AG04449 (cell line): ENCODE results near the gene BEND6.
"Not testable (repeated sequence)": the region's sequence is repeated elsewhere in the genome, so short reads cannot be mapped to it uniquely, and the experiment has no call there.

Experiments
- CTCF ChIA-PET: fragments of 350-600 bp; formaldehyde crosslinking; extraction: SDS; loops from one replicate; lab custom pipeline; 2021; ENCODE audit warnings: antibody characterized with exemption; lab: Yijun Ruan, JAX
- POLR2A ChIA-PET: fragments of 400-600, 350-600 bp; formaldehyde crosslinking; extraction: SDS; loops from one replicate; lab custom pipeline; 2020; ENCODE audit warnings: antibody characterized with exemption, inconsistent platforms; lab: Yijun Ruan, JAX
- DNase-seq: peaks from one replicate; pipeline ENCODE4 v3.0.0-alpha.2; 2010; ENCODE audit warnings: low read depth, low spot score
- H3K4me3 ChIP-seq: 2 replicates; pipeline ENCODE4 v1.5.1; 2011; ENCODE audit warnings: low read depth, mild to moderate bottlenecking, control low read depth, low read length
- CTCF ChIP-seq: IDR thresholded peaks from one replicate; pipeline ENCODE4 v1.5.1; 2011; ENCODE audit warnings: mild to moderate bottlenecking, moderate library complexity, low read length, control low read depth, inconsistent platforms; ENCODE audit not compliant: insufficient read depth; ENCODE audit errors: missing control alignments

The BEND6 gene

GRCh38 chr6:57047859-57048258 is 93.0 kb downstream of the BEND6 start:
- peak overlapping the region; percentile 32 for H3K4me3 ChIP-seq
- DNase-seq, CTCF ChIA-PET, POLR2A ChIA-PET: not testable (repeated sequence)

- no peak for DNase-seq
- POLR2A ChIA-PET, result no interaction called here
- TF ChIP-seq CTCF, result no peak
- H3K4me3 ChIP-seq, result peak overlapping the region; percentile 3
- CTCF ChIA-PET, result no interaction called here
These were observed 93.7 kb downstream of the BEND6 start for GRCh38 chr6:57048577-57048976.

DNA sequence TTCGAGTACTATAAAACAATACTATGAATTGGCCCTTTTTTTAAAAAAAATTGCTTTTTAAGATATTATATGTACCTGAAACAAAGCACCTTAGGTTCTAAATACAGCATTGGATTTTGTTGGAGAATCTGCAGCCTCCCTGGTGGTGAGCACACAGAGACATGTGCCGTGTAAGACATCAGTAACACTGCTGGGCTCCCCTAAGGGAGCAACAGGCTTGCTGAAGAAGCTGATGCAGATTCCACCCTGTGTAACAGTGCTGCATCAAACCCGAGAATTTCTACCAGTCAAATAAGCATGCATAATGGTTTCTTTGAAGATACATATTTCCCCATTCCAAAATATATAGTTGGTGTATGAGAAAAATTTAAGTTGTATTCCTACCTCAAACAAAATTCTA is 108.9 kb downstream of the BEND6 start:
- TF ChIP-seq CTCF, result no peak
- ChIA-PET CTCF (interaction anchor here (1.3 to 1.4 kb wide), 2 partner anchors 14 to 160 kb away, joined by 3 read pairs; no protein-coding TSS in a partner anchor), POLR2A (no interaction called here)
- no peak overlapping the region for H3K4me3 ChIP-seq
- DNase-seq, result no peak

DNA sequence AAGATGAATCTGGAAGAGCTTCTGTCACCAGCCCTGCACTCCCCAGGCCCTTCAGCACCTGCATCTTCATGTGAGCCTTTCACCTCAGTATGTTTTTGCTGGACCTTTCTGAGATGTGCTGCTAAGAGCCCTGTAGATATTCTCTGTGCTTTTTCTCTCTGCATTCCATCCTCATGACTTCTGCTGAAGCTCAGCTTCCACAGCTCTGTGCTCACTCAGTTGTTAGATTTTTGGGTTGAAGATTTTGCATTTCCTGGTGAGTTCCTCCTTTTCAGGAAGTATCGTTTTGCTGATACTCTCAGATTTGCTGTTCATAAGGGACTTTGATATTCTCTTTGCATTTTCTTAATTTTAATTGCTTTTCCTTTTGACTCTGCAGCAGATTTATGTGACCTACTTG is 109.9 kb downstream of the BEND6 start:
- no peak overlapping the region for H3K4me3 ChIP-seq
- CTCF ChIA-PET, result interaction anchor here (0.7 to 1.4 kb wide), 3 partner anchors 15 to 249 kb away, joined by 3 read pairs; no protein-coding TSS in a partner anchor
- POLR2A ChIA-PET, result interaction anchor here (1.2 kb wide), 1 partner anchor 108 kb away, joined by 3 read pairs; the partner anchor contains the start of gene BAG2
- no peak for TF ChIP-seq CTCF
- peak; percentile 17 for DNase-seq

GRCh38 chr6:57068061-57068460 is 113.2 kb downstream of the BEND6 start:
- H3K4me3 ChIP-seq, result no peak overlapping the region
- CTCF ChIA-PET, result interaction anchor here (1.1 kb wide), 1 partner anchor 15 kb away, joined by 3 read pairs; no protein-coding TSS in a partner anchor
- peak; percentile 24 for DNase-seq
- POLR2A ChIA-PET, result no interaction called here
- no peak for TF ChIP-seq CTCF

DNA sequence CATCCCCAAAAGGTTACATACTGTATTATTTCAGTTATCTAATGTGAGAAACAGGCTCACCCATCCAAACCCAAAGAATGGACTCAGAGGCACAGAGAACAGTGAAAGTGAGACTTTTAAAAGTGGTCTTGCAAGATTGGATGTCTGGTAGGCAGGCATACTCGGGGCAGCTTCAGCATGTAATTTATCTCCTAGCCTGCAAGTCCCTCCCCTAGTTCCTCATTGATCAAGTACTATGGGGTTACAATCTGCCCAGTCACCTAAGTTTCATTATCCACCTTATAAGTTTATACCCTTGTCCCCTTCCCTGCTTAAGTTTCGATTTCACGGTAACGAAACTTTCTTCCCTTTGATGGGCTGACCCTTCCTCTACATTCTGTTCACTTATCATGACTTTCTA is 114.3 kb downstream of the BEND6 start:
- no peak overlapping the region for H3K4me3 ChIP-seq
- no peak for DNase-seq
- no peak for TF ChIP-seq CTCF
- POLR2A ChIA-PET, result no interaction called here
- CTCF ChIA-PET, result interaction anchor here (1.1 kb wide), 1 partner anchor 16 kb away, joined by 3 read pairs; no protein-coding TSS in a partner anchor

DNA sequence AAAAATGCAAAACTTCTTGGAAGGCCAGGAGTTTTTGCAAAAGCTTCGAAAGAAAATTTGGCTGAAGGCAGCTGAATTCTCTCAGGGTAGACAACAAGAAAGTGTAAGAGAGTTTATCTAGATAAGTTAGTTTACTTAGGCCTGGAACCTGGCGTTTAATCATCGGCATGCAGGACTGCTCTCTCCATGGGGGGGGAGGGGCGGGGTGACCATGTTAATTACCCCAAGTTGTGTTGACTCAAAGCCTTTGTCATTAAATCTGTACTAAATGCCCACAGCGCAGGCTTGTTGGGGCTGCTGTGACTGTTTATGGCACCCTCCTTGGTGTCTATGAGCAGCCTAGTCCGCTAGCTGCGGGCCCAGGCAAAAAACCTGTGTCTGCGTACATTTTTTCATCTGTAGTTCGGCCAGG is 115.0 kb downstream of the BEND6 start:
- POLR2A ChIA-PET, result no interaction called here
- DNase-seq, result no peak

More for the DNA sequence above, 115.0 kb downstream of the BEND6 start:
- CTCF ChIA-PET, result no interaction called here
- no peak overlapping the region for H3K4me3 ChIP-seq
- TF ChIP-seq CTCF, result no peak
